Neural cell (in vitro differentiated cells): ENCODE data around the gene CLDN24. TPM values are rescaled to one million over a fixed set of nuclear protein-coding genes. Genes with fewer than 3 reads are reported as not detected.

Experiments
- H2AFZ ChIP-seq: fragments of 200-600, 300-800 bp; sonication (generic), shearing (Covaris generic); 2 replicates; pipeline ENCODE4 v1.6.0; 2014; ENCODE audit warnings: low read depth, mild to moderate bottlenecking, antibody characterized with exemption, low read length, moderate library complexity
- H3F3A ChIP-seq: fragments of 200-600 bp; shearing (Covaris generic); 2 replicates; pipeline ENCODE4 v1.6.1; 2016; ENCODE audit warnings: mild to moderate bottlenecking, moderate library complexity, mixed read lengths, antibody characterized with exemption, low read length; ENCODE audit not compliant: insufficient read depth, poor library complexity, severe bottlenecking
- H3K27ac ChIP-seq: fragments of 200-600, 300-800 bp; sonication (generic), shearing (Covaris generic); 2 replicates; pipeline ENCODE4 v1.5.1; 2014; ENCODE audit warnings: mild to moderate bottlenecking, low read length, moderate library complexity
- H3K27me3 ChIP-seq: fragments of 300-800, 200-600 bp; sonication (generic), shearing (Covaris generic); 2 replicates; pipeline ENCODE4 v1.6.0; 2014; ENCODE audit warnings: mild to moderate bottlenecking, low read depth, low read length, moderate library complexity; ENCODE audit not compliant: insufficient read depth
- H3K36me3 ChIP-seq: fragments of 300-800, 200-600 bp; sonication (generic), shearing (Covaris generic); 2 replicates; pipeline ENCODE4 v1.5.1; 2014; ENCODE audit warnings: mild to moderate bottlenecking, antibody characterized with exemption, low read length, moderate library complexity; ENCODE audit not compliant: insufficient read depth
- H3K4me2 ChIP-seq: fragments of 300-800, 200-600 bp; sonication (generic), shearing (Covaris generic); 2 replicates; pipeline ENCODE4 v1.6.0; 2014; ENCODE audit warnings: mild to moderate bottlenecking, low read length
- H3K4me3 ChIP-seq: fragments of 300-800, 200-600 bp; sonication (generic), shearing (Covaris generic); 2 replicates; pipeline ENCODE4 v1.5.1; 2014; ENCODE audit warnings: mild to moderate bottlenecking, low read length, moderate library complexity
- H3K79me2 ChIP-seq: fragments of 200-600 bp; shearing (Covaris generic); replicated peaks from 2 replicates; pipeline ENCODE4 v1.6.0; 2014; ENCODE audit warnings: mild to moderate bottlenecking, low read length, moderate library complexity; ENCODE audit not compliant: insufficient read depth
- H3K9ac ChIP-seq: fragments of 300-800, 200-600 bp; sonication (generic), shearing (Covaris generic); 2 replicates; pipeline ENCODE4 v1.6.1; 2016; ENCODE audit warnings: mild to moderate bottlenecking, low read length, mixed read lengths
- H3K9me2 ChIP-seq: fragments of 200-600 bp; shearing (Covaris generic); 2 replicates; pipeline ENCODE4 v1.6.1; 2016; ENCODE audit warnings: mild to moderate bottlenecking, low read length, mixed read lengths; ENCODE audit not compliant: insufficient read depth
- H3K9me3 ChIP-seq: fragments of 200-600, 300-800 bp; sonication (generic), shearing (Covaris generic); 2 replicates; pipeline ENCODE4 v1.6.1; 2016; ENCODE audit warnings: mild to moderate bottlenecking, mixed run types, low read length, moderate library complexity, mixed read lengths
- H4K20me1 ChIP-seq: fragments of 200-600 bp; shearing (Covaris generic); 2 replicates; pipeline ENCODE4 v1.6.1; 2016; ENCODE audit warnings: mild to moderate bottlenecking, mixed run types; ENCODE audit not compliant: insufficient read depth
- EP300 ChIP-seq: fragments of 450-650 bp; conservative IDR thresholded peaks from 2 replicates; pipeline ENCODE4 v1.6.1; 2014; ENCODE audit warnings: antibody characterized with exemption, mild to moderate bottlenecking, moderate library complexity; ENCODE audit not compliant: poor library complexity, severe bottlenecking
- EZH2 ChIP-seq: fragments of 200-600, 300-800 bp; shearing (Covaris generic), sonication (generic); IDR thresholded peaks from 2 replicates; pipeline ENCODE4 v1.6.1; 2014; ENCODE audit warnings: antibody characterized with exemption, low read length, borderline replicate concordance, mild to moderate bottlenecking; ENCODE audit not compliant: insufficient read depth, poor library complexity, severe bottlenecking
- MXI1 ChIP-seq: fragments of 450-650 bp; conservative IDR thresholded peaks from 2 replicates; pipeline ENCODE4 v1.6.1; 2014; ENCODE audit warnings: antibody characterized with exemption, mild to moderate bottlenecking; ENCODE audit not compliant: poor library complexity, severe bottlenecking
- POLR2AphosphoS5 ChIP-seq: IDR thresholded peaks from 2 replicates; pipeline ENCODE4 v1.6.1; 2012
- RAD21 ChIP-seq: fragments of 450-650 bp; conservative IDR thresholded peaks from 2 replicates; pipeline ENCODE4 v1.6.1; 2014; ENCODE audit warnings: antibody characterized with exemption, mild to moderate bottlenecking, moderate library complexity
- REST ChIP-seq: IDR thresholded peaks from 2 replicates; pipeline ENCODE4 v1.6.1; 2012; ENCODE audit warnings: borderline replicate concordance
- SMC3 ChIP-seq: fragments of 450-650 bp; conservative IDR thresholded peaks from 2 replicates; pipeline ENCODE4 v1.6.1; 2014; ENCODE audit warnings: antibody characterized with exemption, mild to moderate bottlenecking, moderate library complexity; ENCODE audit not compliant: poor library complexity
- TAF1 ChIP-seq: IDR thresholded peaks from 2 replicates; pipeline ENCODE4 v1.6.1; 2012; ENCODE audit warnings: low read depth
- polyA plus RNA-seq: library from polyadenylated mRNA; depleted of rRNA; stranded (reverse); fragments of >200 nt; gene quantifications from 2 replicates; pipeline ENCODE4 v1.2.3, GENCODE V29; 2014
- TF ChIP-seq, protein P1 (sequence below): fragments of 450-650 bp; IDR thresholded peaks from 2 replicates; pipeline ENCODE4 v1.5.1; 2014; ENCODE audit warnings: antibody characterized with exemption, mild to moderate bottlenecking, moderate library complexity; ENCODE audit not compliant: poor library complexity, severe bottlenecking

CLDN24 gene
- polyA plus RNA-seq, 1 donor from 2014 or later, result not detected

GRCh38 chr4:183285886-183286285 is 36.3 kb downstream of the CLDN24 start:
- no peaks in the 10 kb centered on the region for H3K79me2 ChIP-seq
- H3K4me3 ChIP-seq, result no peak overlapping the region
- H3K9me3 ChIP-seq, result no peaks in the 10 kb centered on the region
- no peaks in the 10 kb centered on the region for H3K9me2 ChIP-seq
- no peak overlapping the region for H3K9ac ChIP-seq
- H3K36me3 ChIP-seq, result no peaks in the 10 kb centered on the region
- H3K27ac ChIP-seq, result no peak overlapping the region
- no peak overlapping the region for H3K4me2 ChIP-seq
- H4K20me1 ChIP-seq, result no peaks in the 10 kb centered on the region
- no peaks in the 10 kb centered on the region for H3K27me3 ChIP-seq
- H2AFZ ChIP-seq, result no peak overlapping the region
- no peaks in the 10 kb centered on the region for H3F3A ChIP-seq
- TF ChIP-seq TAF1 (no peak), EZH2 (no peak), EP300 (no peak), POLR2AphosphoS5 (no peak), REST (no peak), RAD21 (no peak), SMC3 (no peak)
- TF ChIP-seq, protein P1, sequence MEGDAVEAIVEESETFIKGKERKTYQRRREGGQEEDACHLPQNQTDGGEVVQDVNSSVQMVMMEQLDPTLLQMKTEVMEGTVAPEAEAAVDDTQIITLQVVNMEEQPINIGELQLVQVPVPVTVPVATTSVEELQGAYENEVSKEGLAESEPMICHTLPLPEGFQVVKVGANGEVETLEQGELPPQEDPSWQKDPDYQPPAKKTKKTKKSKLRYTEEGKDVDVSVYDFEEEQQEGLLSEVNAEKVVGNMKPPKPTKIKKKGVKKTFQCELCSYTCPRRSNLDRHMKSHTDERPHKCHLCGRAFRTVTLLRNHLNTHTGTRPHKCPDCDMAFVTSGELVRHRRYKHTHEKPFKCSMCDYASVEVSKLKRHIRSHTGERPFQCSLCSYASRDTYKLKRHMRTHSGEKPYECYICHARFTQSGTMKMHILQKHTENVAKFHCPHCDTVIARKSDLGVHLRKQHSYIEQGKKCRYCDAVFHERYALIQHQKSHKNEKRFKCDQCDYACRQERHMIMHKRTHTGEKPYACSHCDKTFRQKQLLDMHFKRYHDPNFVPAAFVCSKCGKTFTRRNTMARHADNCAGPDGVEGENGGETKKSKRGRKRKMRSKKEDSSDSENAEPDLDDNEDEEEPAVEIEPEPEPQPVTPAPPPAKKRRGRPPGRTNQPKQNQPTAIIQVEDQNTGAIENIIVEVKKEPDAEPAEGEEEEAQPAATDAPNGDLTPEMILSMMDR, result no peak

DNA sequence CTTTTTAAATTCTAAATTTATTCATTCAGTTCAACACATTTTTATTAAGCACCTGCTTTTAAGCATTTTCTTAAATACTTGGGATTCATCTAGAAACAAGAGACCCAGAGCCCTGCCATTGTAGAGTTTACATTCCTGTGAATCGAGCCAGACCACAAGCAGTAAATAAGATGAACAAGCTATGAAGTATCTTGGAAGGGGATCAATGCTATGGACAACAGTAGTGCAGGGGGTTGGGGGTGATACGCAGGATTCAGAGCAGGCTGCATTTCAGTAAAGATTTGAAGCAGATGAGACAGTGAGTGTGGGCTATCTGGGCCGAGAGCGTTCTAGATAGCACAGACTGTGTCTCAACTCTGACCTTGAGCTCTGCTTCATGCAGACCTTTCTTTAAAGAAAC is 37.3 kb downstream of the CLDN24 start:
- Histone ChIP-seq H3K9me2 (no peaks in the 10 kb centered on the region), H3K4me2 (no peak overlapping the region), H3F3A (no peaks in the 10 kb centered on the region), H3K27ac (no peak overlapping the region), H3K9me3 (no peaks in the 10 kb centered on the region), H4K20me1 (no peaks in the 10 kb centered on the region), H3K36me3 (no peaks in the 10 kb centered on the region), H2AFZ (no peak overlapping the region), H3K27me3 (no peaks in the 10 kb centered on the region), H3K4me3 (no peak overlapping the region), H3K79me2 (no peaks in the 10 kb centered on the region), H3K9ac (no peak overlapping the region)
- TF ChIP-seq SMC3 (no peak), EP300 (no peak)

DNA sequence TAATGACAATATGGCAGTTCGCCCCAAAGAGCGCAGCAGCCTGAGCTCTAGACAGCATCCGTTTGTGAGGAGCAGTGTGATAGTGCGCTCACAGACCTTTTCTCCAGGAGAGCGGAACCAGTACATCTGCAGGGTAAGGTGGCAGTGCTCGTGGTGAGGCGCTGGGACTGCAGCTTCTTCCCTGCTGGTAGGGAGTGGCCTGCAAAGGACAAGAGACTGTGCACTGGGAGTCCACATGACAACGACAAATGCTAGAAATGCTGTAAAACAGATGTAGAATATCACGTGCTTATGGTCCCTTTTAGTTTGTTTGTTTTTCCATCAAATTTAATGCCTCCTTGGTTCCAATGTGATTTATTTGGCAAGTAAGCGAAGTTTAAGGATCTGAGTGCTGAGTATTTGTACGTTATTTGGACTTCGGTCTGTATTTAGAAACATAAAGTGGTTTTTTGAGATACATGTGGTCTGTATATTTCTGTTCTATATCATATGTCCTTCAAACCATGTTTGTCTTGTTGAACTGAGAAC is 37.9 kb downstream of the CLDN24 start:
- TF ChIP-seq EZH2, result no peak
- TF ChIP-seq MXI1, result no peak
- TF ChIP-seq REST, result no peak
- TF ChIP-seq SMC3, result no peak
- TF ChIP-seq TAF1, result no peak
- TF ChIP-seq EP300, result no peak
- TF ChIP-seq POLR2AphosphoS5, result no peak
- no peak for TF ChIP-seq RAD21
- TF ChIP-seq, protein P1, result no peak
- H3K9ac ChIP-seq, result no peak overlapping the region
- H3F3A ChIP-seq, result no peaks in the 10 kb centered on the region
- no peak overlapping the region for H2AFZ ChIP-seq
- H3K9me3 ChIP-seq, result no peaks in the 10 kb centered on the region
- H3K27ac ChIP-seq, result no peak overlapping the region
- no peak overlapping the region for H3K4me2 ChIP-seq
- H3K4me3 ChIP-seq, result no peak overlapping the region
- H3K9me2 ChIP-seq, result no peaks in the 10 kb centered on the region
- H4K20me1 ChIP-seq, result no peaks in the 10 kb centered on the region
- no peaks in the 10 kb centered on the region for H3K27me3 ChIP-seq
- no peaks in the 10 kb centered on the region for H3K36me3 ChIP-seq
- H3K79me2 ChIP-seq, result no peaks in the 10 kb centered on the region
